Mammary epithelial cell (primary cell): ENCODE measurements around the gene TSPAN18.

ENCODE experiments used
- EZH2 ChIP-seq: IDR thresholded peaks from 2 replicates; pipeline ENCODE4 v1.6.1; 2012; ENCODE audit warnings: low read length, inconsistent platforms, borderline replicate concordance
- TF ChIP-seq, protein P1 (sequence below), 2 donors: IDR thresholded peaks in 1 of 2; conservative IDR thresholded peaks in 1 of 2; 2 replicates each; pipeline ENCODE4 v1.5.1; 2011 to 2012; ENCODE audit warnings: inconsistent platforms in 2 of 2, low read length in 2 of 2, mild to moderate bottlenecking in 2 of 2, control low read depth in 1 of 2, low read depth in 1 of 2; ENCODE audit not compliant: insufficient read depth in 1 of 2; ENCODE audit errors: extremely low read depth in 1 of 2

DNA sequence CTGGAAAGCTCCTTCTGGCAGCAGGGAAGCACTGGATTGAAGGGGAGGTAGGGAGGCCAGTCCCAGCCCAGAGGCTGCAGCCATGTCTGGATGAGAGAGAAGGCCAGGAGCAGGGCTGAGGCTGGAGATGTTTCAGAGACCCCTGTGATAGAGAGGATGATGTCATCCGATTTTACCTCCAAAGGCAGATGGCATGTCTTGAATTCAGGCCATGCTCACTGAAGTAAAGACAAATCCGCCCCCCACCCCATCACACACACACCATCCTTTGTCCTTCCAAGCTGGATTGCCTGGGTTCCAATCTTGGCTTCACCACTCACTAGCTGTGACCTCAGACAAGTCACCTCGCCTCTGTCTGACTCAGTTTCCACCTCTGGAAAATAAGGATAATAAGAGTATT, 176.8 kb downstream of the TSPAN18 start:
- TF ChIP-seq, protein P1, sequence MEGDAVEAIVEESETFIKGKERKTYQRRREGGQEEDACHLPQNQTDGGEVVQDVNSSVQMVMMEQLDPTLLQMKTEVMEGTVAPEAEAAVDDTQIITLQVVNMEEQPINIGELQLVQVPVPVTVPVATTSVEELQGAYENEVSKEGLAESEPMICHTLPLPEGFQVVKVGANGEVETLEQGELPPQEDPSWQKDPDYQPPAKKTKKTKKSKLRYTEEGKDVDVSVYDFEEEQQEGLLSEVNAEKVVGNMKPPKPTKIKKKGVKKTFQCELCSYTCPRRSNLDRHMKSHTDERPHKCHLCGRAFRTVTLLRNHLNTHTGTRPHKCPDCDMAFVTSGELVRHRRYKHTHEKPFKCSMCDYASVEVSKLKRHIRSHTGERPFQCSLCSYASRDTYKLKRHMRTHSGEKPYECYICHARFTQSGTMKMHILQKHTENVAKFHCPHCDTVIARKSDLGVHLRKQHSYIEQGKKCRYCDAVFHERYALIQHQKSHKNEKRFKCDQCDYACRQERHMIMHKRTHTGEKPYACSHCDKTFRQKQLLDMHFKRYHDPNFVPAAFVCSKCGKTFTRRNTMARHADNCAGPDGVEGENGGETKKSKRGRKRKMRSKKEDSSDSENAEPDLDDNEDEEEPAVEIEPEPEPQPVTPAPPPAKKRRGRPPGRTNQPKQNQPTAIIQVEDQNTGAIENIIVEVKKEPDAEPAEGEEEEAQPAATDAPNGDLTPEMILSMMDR (conservative IDR thresholded peaks at IDR 0.05 in 1 of 2, IDR thresholded peaks at IDR 0.05 in 1 of 2; ENCODE audit: extremely low read depth in 1 of 2, insufficient read depth in 1 of 2, low read depth in 1 of 2, low read length in 2 of 2): no peak
- TF ChIP-seq EZH2: no peak
